Islet precursor cell (in vitro differentiated cells): Measurements from ENCODE around the gene ZFAND2B.

Experiments
- DNase-seq: peaks from one replicate; pipeline ENCODE4 v3.0.0-alpha.2; 2018

The ZFAND2B gene

GRCh38 chr2:219225350-219225749, 18.8 kb downstream of the ZFAND2B start:
- DNase-seq: no peak

GRCh38 chr2:219228041-219228910, 21.7 kb downstream of the ZFAND2B start:
- DNase-seq: no peak

GRCh38 chr2:219228911-219229304, 22.3 kb downstream of the ZFAND2B start:
- DNase-seq: no peak

GRCh38 chr2:219229305-219230058, 22.9 kb downstream of the ZFAND2B start, which contains the start of the genes ANKZF1 and ATG9A:
ANKZF1 (plus strand) TSS chr2:219229806; CDS start chr2:219230258, 452 bp downstream.
ATG9A (minus strand) TSS chr2:219229636; CDS start chr2:219228024, 1,612 bp downstream.
- peak; percentile 100 for DNase-seq

- DNase-seq: peak; percentile 85
These were observed 23.5 kb downstream of the ZFAND2B start for GRCh38 chr2:219230059-219230540.

- no peak for DNase-seq
These were observed 27.7 kb downstream of the ZFAND2B start for GRCh38 chr2:219234331-219234730.

- DNase-seq: no peak
These were observed 36.7 kb downstream of the ZFAND2B start for GRCh38 chr2:219243291-219243761.

- DNase-seq: no peak
These were observed 38.2 kb downstream of the ZFAND2B start for GRCh38 chr2:219244789-219245147.

- peak; percentile 97 for DNase-seq
These were observed 38.7 kb downstream of the ZFAND2B start, which contains the start of the genes GLB1L and STK16 for GRCh38 chr2:219245148-219245898. GLB1L (minus strand) TSS chr2:219245444; CDS start chr2:219243573, 1,871 bp downstream. STK16 (plus strand) TSS chr2:219245479; CDS start chr2:219246000, 521 bp downstream.

GRCh38 chr2:219245899-219246230, 39.3 kb downstream of the ZFAND2B start:
- no peak for DNase-seq

GRCh38 chr2:219246559-219246958, 40.0 kb downstream of the ZFAND2B start:
- DNase-seq: no peak

GRCh38 chr2:219247678-219248642, 41.4 kb downstream of the ZFAND2B start:
- DNase-seq: no peak

GRCh38 chr2:219248845-219249202, 42.2 kb downstream of the ZFAND2B start:
- DNase-seq: no peak

GRCh38 chr2:219249203-219249980, 42.8 kb downstream of the ZFAND2B start:
- peak; percentile 61 for DNase-seq

GRCh38 chr2:219250049-219250781, 43.6 kb downstream of the ZFAND2B start:
- no peak for DNase-seq

- DNase-seq: no peak
These were observed 45.1 kb downstream of the ZFAND2B start for GRCh38 chr2:219251656-219252055.

- no peak for DNase-seq
These were observed 45.5 kb downstream of the ZFAND2B start for GRCh38 chr2:219252084-219252483.

- DNase-seq: no peak
These were observed 46.0 kb downstream of the ZFAND2B start for GRCh38 chr2:219252570-219252899.

GRCh38 chr2:219252900-219253752, 46.5 kb downstream of the ZFAND2B start, which contains the start of gene TUBA4B:
TUBA4B (plus strand) TSS chr2:219253243; CDS start chr2:219253408, 165 bp downstream.
- peak; percentile 65 for DNase-seq
